ENCODE results near the gene TPPP. TPM values are rescaled to one million over a fixed set of nuclear protein-coding genes. Genes with fewer than 3 reads are reported as not detected.

TPPP gene
- total and polyA plus RNA-seq, 12 donors = 4.6 to 50.6 (median 12.2) TPM

- WGBS, 2 donors = 92 to 95% methylated on average over 13 of the region's 13 CpGs
These were observed 47.7 kb downstream of the TPPP start for GRCh38 chr5:645421-645820.

GRCh38 chr5:644971-645370, 48.2 kb downstream of the TPPP start:
- no peak overlapping the region for H3K27ac ChIP-seq
- intact Hi-C loops (cut with DNase I) = no loop called here
- DNase-seq (no peak), ATAC-seq (no peak)
- TF ChIP-seq CTCF (IDR thresholded peaks at IDR 0.05) = no peak
- H3K36me3 ChIP-seq = peaks cover 0 to 47% (median 4%) of the 10 kb centered on the region in 9 donors
- no peak overlapping the region for H3K4me3 ChIP-seq
- 95 to 97% methylated on average over 15 of the region's 15 CpGs for WGBS, 2 donors
- H3K4me1 ChIP-seq = no peaks in the 10 kb centered on the region
- H3K9me3 ChIP-seq = no peaks in the 10 kb centered on the region
- H3K27me3 ChIP-seq = no peaks in the 10 kb centered on the region

More at GRCh38 chr5:645421-645820, 47.7 kb downstream of the TPPP start:
- no peaks in the 10 kb centered on the region for H3K4me1 ChIP-seq
- TF ChIP-seq CTCF (IDR thresholded peaks at IDR 0.05) = no peak
- ATAC-seq (no peak), DNase-seq (no peak)
- no peaks in the 10 kb centered on the region for H3K27me3 ChIP-seq
- intact Hi-C loops (cut with DNase I) = no loop called here
- H3K4me3 ChIP-seq = no peak overlapping the region
- no peak overlapping the region for H3K27ac ChIP-seq
- H3K9me3 ChIP-seq = no peaks in the 10 kb centered on the region
- peaks cover 0 to 43% (median 2%) of the 10 kb centered on the region in 9 donors for H3K36me3 ChIP-seq

GRCh38 chr5:644509-644908, 48.6 kb downstream of the TPPP start:
- intact Hi-C loops (cut with DNase I) = no loop called here
- no peak overlapping the region for H3K4me3 ChIP-seq
- ATAC-seq = no peak
- H3K27ac ChIP-seq = no peak overlapping the region
- no peaks in the 10 kb centered on the region for H3K9me3 ChIP-seq
- DNase-seq = no peak
- WGBS, 2 donors = 93 to 96% methylated on average over 13 of the region's 13 CpGs
- H3K27me3 ChIP-seq = no peaks in the 10 kb centered on the region
- no peak for TF ChIP-seq CTCF (IDR thresholded peaks at IDR 0.05)
- H3K36me3 ChIP-seq = peaks cover 0 to 52% (median 4%) of the 10 kb centered on the region in 9 donors
- H3K4me1 ChIP-seq = no peaks in the 10 kb centered on the region

GRCh38 chr5:643811-644271, 49.3 kb downstream of the TPPP start:
- TF ChIP-seq CTCF (IDR thresholded peaks at IDR 0.05) = no peak
- H3K36me3 ChIP-seq = peaks cover 0 to 59% (median 4%) of the 10 kb centered on the region in 9 donors
- no peak overlapping the region for H3K27ac ChIP-seq
- H3K4me3 ChIP-seq = no peak overlapping the region
- no peak for ATAC-seq
- no peaks in the 10 kb centered on the region for H3K4me1 ChIP-seq
- DNase-seq = no peak
- no peaks in the 10 kb centered on the region for H3K27me3 ChIP-seq
- intact Hi-C loops (cut with DNase I) = no loop called here
- WGBS, 2 donors = 88 to 94% methylated on average over 11 of the region's 11 CpGs
- H3K9me3 ChIP-seq = no peaks in the 10 kb centered on the region
